Spleen (tissue), 11 donors: ENCODE measurements around the gene RGS6. TPM values are rescaled to one million over a fixed set of nuclear protein-coding genes. Genes with fewer than 3 reads are reported as not detected.

Experiments
- DNase-seq: peaks from one replicate; pipeline ENCODE4 v3.0.0-alpha.2; 2020
- H3K27ac ChIP-seq, 8 donors: fragments of 200-600 bp; sonication (generic) in 7 of 8; 1 replicate in 4 of 8; 2 replicates in 4 of 8; pipeline versions ENCODE4 v1.5.0 to v1.8.0; 2016 to 2021; ENCODE audit warnings: inconsistent platforms in 4 of 8, mild to moderate bottlenecking in 4 of 8, moderate library complexity in 1 of 8
- H3K27me3 ChIP-seq, 7 donors: fragments of 200-600 bp; sonication (generic) in 6 of 7; replicated peaks in 1 of 7; 1 replicate in 4 of 7; 2 replicates in 3 of 7; pipeline versions ENCODE4 v1.5.0 to v1.8.0; 2016 to 2021; ENCODE audit warnings: inconsistent platforms in 3 of 7, mild to moderate bottlenecking in 1 of 7
- H3K36me3 ChIP-seq, 6 donors: fragments of 200-600 bp; sonication (generic) in 5 of 6; 1 replicate in 4 of 6; 2 replicates in 2 of 6; pipeline versions ENCODE4 v1.5.0 to v1.8.0; 2016 to 2021; ENCODE audit warnings: inconsistent platforms in 2 of 6
- H3K4me1 ChIP-seq, 6 donors: fragments of 200-600 bp; sonication (generic) in 5 of 6; 1 replicate in 3 of 6; 2 replicates in 3 of 6; pipeline versions ENCODE4 v1.5.0 to v1.8.0; 2016 to 2021; ENCODE audit warnings: inconsistent platforms in 3 of 6
- H3K4me3 ChIP-seq, 8 donors: fragments of 200-600 bp; sonication (generic) in 7 of 8; 1 replicate in 4 of 8; 2 replicates in 4 of 8; pipeline versions ENCODE4 v1.5.0 to v1.8.0; 2016 to 2021; ENCODE audit warnings: inconsistent platforms in 4 of 8, mild to moderate bottlenecking in 4 of 8, moderate library complexity in 2 of 8
- H3K9me3 ChIP-seq, 8 donors: fragments of 200-600 bp; sonication (generic) in 7 of 8; 1 replicate in 4 of 8; 2 replicates in 4 of 8; pipeline versions ENCODE4 v1.5.0 to v1.8.0; 2016 to 2021; ENCODE audit warnings: inconsistent platforms in 4 of 8
- POLR2A ChIP-seq, 3 donors: fragments of 450-650 bp; IDR thresholded peaks; one replicate each; pipeline ENCODE4 v1.5.1; 2017; ENCODE audit warnings: antibody characterized with exemption in 3 of 3, mild to moderate bottlenecking in 1 of 3
- POLR2AphosphoS5 ChIP-seq, 3 donors: sonication (generic); formaldehyde crosslinking; IDR thresholded peaks; one replicate each; pipeline ENCODE4 v1.5.1; 2017; ENCODE audit warnings: antibody characterized with exemption in 3 of 3
- WGBS, 5 donors: extraction: QIAGEN DNeasy Blood & Tissue Kit in 3 of 5; methylation state at CpG; one replicate each; pipeline versions ENCODE4 v1.1.5 to v1.1.7; 2013 to 2018; 5-methylcytosine and 5-hydroxymethylcytosine counted together
- intact Hi-C: fragments of 100-400 bp; cut with DNase I; formaldehyde crosslinking; loops from one replicate; pipeline ENCODE4 v1.15.0; 2023; ENCODE audit warnings: low total_unique reads
- polyA plus RNA-seq, 3 donors: library from polyadenylated mRNA; stranded (reverse); fragments of 200-250 nt; gene quantifications; one replicate each; pipeline ENCODE4 v1.2.1, GENCODE V29; 2013
- total RNA-seq, 7 donors: library from RNA; depleted of rRNA in 3 of 7; stranded (reverse); fragments of >200 nt in 3 of 7; fragmentation: NEBNext Ultra II Directional in 4 of 7; extraction: Animal tissue kit (Norgen Biotek cat#: 25700) in 4 of 7; gene quantifications; one replicate each; pipeline versions ENCODE4 v1.1.0 to v1.2.1, GENCODE V29; 2016 to 2021
- TF ChIP-seq, protein P1 (sequence below), 11 experiments: fragments of 200-600 bp in 7 of 11; fragments of 450-650 bp in 4 of 11; sonication (generic) in 4 of 11; IDR thresholded peaks in 8 of 11; conservative IDR thresholded peaks in 3 of 11; 1 replicate in 7 of 11; 2 replicates in 4 of 11; pipeline versions ENCODE4 v1.4.0 to v1.8.0; 2016 to 2021; ENCODE audit warnings: antibody characterized with exemption in 11 of 11, inconsistent platforms in 4 of 11, mild to moderate bottlenecking in 1 of 11
- donor health status: healthy with polysubstance abuse.
- donor health status: DM: no; HTN: no; CAD: no; lungs with moderate emphysema.
- donor health status: DM: no; HTN: no; CAD: no.
- donor health status: Bipolar disorder and iron deficiency.
- donor health status: healthy.
- donor health status: DM: no; HTN: no; CAD: no.
- donor health status: DM: yes; HTN: yes; CAD: no.

RGS6 gene
- total and polyA plus RNA-seq, 10 donors, result 0.20 to 8.1 (median 2.3) TPM

DNA sequence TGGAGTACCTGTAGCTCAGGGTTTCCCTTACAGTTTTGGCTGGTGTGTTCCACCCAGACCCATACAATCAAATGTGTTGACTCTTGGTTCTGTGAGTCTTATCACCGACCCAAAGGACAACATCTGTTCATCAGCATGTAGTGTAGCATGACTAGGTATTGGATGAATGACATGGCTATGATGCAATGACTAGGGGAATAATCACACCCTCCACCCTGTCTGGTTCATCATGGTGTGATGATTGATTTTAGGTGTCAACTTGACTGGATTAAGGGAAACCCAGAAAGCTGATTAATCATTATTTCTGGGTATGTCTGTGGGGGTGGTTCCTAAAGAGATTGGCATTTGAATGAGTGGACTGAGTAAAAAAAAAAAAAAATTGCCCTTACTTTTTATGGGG lies 650.4 kb downstream of the RGS6 start:
- Histone ChIP-seq H3K4me3 (no peak overlapping the region), H3K27ac (no peak overlapping the region), H3K4me1 (peaks cover 0 to 9% (median 3%) of the 10 kb centered on the region in 6 donors), H3K9me3 (no peaks in the 10 kb centered on the region), H3K27me3 (no peaks in the 10 kb centered on the region), H3K36me3 (no peaks in the 10 kb centered on the region)
- intact Hi-C loops, result no loop called here
- WGBS, 5 donors, result 89 to 100% (median 96%) methylated on average over 1 of the region's 1 CpG
- DNase-seq, result no peak
- TF ChIP-seq POLR2A (IDR thresholded peaks at IDR 0.05) (no peak), POLR2AphosphoS5 (IDR thresholded peaks at IDR 0.05) (no peak)
- TF ChIP-seq, protein P1, sequence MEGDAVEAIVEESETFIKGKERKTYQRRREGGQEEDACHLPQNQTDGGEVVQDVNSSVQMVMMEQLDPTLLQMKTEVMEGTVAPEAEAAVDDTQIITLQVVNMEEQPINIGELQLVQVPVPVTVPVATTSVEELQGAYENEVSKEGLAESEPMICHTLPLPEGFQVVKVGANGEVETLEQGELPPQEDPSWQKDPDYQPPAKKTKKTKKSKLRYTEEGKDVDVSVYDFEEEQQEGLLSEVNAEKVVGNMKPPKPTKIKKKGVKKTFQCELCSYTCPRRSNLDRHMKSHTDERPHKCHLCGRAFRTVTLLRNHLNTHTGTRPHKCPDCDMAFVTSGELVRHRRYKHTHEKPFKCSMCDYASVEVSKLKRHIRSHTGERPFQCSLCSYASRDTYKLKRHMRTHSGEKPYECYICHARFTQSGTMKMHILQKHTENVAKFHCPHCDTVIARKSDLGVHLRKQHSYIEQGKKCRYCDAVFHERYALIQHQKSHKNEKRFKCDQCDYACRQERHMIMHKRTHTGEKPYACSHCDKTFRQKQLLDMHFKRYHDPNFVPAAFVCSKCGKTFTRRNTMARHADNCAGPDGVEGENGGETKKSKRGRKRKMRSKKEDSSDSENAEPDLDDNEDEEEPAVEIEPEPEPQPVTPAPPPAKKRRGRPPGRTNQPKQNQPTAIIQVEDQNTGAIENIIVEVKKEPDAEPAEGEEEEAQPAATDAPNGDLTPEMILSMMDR (IDR thresholded peaks at IDR 0.05 in 8 of 11, conservative IDR thresholded peaks at IDR 0.05 in 3 of 11), result no peak

DNA sequence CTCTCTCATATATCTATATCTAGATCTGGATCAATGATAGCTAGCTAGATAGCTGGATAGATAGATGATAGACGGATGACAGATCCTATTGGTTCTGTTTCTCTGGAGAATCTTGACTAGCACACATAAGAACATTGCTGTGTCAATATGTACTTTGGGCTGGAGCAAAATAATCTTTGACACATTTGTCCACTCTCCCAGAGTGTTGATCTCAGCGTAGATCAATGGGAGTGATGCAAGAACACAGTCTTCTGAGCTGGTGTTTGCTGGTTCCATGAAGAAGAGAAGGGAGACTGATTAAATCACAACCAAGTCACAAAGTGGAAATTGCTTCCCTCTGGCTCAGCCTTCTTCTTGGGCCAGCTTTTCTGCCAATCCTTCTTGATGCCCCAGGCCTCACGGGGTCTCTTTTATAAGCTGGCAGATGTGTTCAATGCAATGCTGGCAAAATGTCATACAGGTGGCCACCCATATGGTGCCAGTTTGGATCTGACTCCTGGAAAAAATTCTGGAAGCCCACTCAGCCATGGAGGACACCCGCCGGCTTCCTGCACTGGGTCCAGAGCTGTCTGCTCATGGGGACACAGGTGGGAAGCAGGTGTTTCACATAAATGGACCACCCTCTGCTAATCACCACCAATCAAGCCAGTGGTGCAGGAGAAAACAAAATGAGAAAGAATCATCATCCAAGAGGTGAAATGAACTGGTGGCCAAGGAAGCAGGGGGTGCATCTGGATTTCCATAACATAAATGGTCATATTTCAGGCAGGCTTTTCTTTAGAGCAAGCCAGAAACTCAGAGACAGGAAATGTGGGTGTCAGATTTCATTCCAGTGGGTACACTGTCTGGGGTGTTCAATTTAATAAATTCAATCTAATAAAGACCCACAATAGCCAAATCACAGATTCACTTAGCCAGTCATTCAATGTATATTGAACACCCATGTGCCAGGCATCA lies 651.4 kb downstream of the RGS6 start:
- Histone ChIP-seq H3K4me1 (peaks cover 0 to 4% (median 0%) of the 10 kb centered on the region in 6 donors), H3K27ac (no peak overlapping the region), H3K9me3 (no peaks in the 10 kb centered on the region), H3K4me3 (no peak overlapping the region), H3K27me3 (no peaks in the 10 kb centered on the region), H3K36me3 (no peaks in the 10 kb centered on the region)
- TF ChIP-seq, protein P1 (IDR thresholded peaks at IDR 0.05 in 8 of 11, conservative IDR thresholded peaks at IDR 0.05 in 3 of 11), result no peak
- no peak for TF ChIP-seq POLR2AphosphoS5 (IDR thresholded peaks at IDR 0.05)
- no peak for TF ChIP-seq POLR2A (IDR thresholded peaks at IDR 0.05)
- intact Hi-C loops, result no loop called here
- no peak for DNase-seq
- WGBS, 5 donors, result 94 to 100% (median 96%) methylated on average over 5 of the region's 5 CpGs

- intact Hi-C loops, result no loop called here
- H3K27ac ChIP-seq, result no peak overlapping the region
- DNase-seq, result no peak
- peaks cover 0 to 11% (median 3%) of the 10 kb centered on the region in 8 donors for H3K9me3 ChIP-seq
- no peak overlapping the region for H3K4me3 ChIP-seq
- TF ChIP-seq POLR2A (IDR thresholded peaks at IDR 0.05) (no peak), POLR2AphosphoS5 (IDR thresholded peaks at IDR 0.05) (no peak)
- TF ChIP-seq, protein P1 (IDR thresholded peaks at IDR 0.05 in 8 of 11, conservative IDR thresholded peaks at IDR 0.05 in 3 of 11), result no peak
- no peaks in the 10 kb centered on the region for H3K36me3 ChIP-seq
- 66 to 78% (median 75%) methylated on average over 5 of the region's 5 CpGs for WGBS, 5 donors
- peaks cover 0 to 27% (median 10%) of the 10 kb centered on the region in 6 donors for H3K4me1 ChIP-seq
- peaks cover 0 to 20% (median 0%) of the 10 kb centered on the region in 7 donors for H3K27me3 ChIP-seq
Observed at GRCh38 chr14:72588521-72588920, 656.3 kb downstream of the RGS6 start.

- intact Hi-C loops, result no loop called here
- no peak overlapping the region for H3K27ac ChIP-seq
- peaks cover 0 to 11% (median 3%) of the 10 kb centered on the region in 8 donors for H3K9me3 ChIP-seq
- H3K4me3 ChIP-seq, result no peak overlapping the region
- H3K4me1 ChIP-seq, result peaks cover 0 to 38% (median 15%) of the 10 kb centered on the region in 6 donors
- TF ChIP-seq POLR2A (IDR thresholded peaks at IDR 0.05) (no peak), POLR2AphosphoS5 (IDR thresholded peaks at IDR 0.05) (no peak)
- TF ChIP-seq, protein P1 (IDR thresholded peaks at IDR 0.05 in 8 of 11, conservative IDR thresholded peaks at IDR 0.05 in 3 of 11), result no peak
- peaks cover 0 to 20% (median 0%) of the 10 kb centered on the region in 7 donors for H3K27me3 ChIP-seq
- no peak for DNase-seq
- H3K36me3 ChIP-seq, result no peaks in the 10 kb centered on the region
Observed at GRCh38 chr14:72589652-72590051, 657.4 kb downstream of the RGS6 start.
